ENCODE data around the gene AKAP13.

- TF ChIP-seq JUNB (CRISPR knock-in tag; IDR thresholded peaks at IDR 0.05; ENCODE audit: borderline replicate concordance) (no peak), SETDB1 (CRISPR knock-in tag; IDR thresholded peaks at IDR 0.05; ENCODE audit: borderline replicate concordance) (no peak), MAX (IDR thresholded peaks at IDR 0.05) (no peak), ZNF24 (IDR thresholded peaks at IDR 0.05) (no peak), MIER3 (CRISPR knock-in tag; IDR thresholded peaks at IDR 0.05; ENCODE audit: borderline replicate concordance) (no peak), MYC (CRISPR knock-in tag; IDR thresholded peaks at IDR 0.05; ENCODE audit: borderline replicate concordance) (no peak), CTCF (CRISPR knock-in tag; IDR thresholded peaks at IDR 0.05) (no peak), KLF13 (CRISPR knock-in tag; IDR thresholded peaks at IDR 0.05) (no peak), ZNF451 (CRISPR knock-in tag; IDR thresholded peaks at IDR 0.05) (no peak)
These were observed 308.3 kb downstream of the AKAP13 start for GRCh38 chr15:85688711-85689110.
